ENCODE measurements around the gene KCNMA1.

Gene KCNMA1

DNA sequence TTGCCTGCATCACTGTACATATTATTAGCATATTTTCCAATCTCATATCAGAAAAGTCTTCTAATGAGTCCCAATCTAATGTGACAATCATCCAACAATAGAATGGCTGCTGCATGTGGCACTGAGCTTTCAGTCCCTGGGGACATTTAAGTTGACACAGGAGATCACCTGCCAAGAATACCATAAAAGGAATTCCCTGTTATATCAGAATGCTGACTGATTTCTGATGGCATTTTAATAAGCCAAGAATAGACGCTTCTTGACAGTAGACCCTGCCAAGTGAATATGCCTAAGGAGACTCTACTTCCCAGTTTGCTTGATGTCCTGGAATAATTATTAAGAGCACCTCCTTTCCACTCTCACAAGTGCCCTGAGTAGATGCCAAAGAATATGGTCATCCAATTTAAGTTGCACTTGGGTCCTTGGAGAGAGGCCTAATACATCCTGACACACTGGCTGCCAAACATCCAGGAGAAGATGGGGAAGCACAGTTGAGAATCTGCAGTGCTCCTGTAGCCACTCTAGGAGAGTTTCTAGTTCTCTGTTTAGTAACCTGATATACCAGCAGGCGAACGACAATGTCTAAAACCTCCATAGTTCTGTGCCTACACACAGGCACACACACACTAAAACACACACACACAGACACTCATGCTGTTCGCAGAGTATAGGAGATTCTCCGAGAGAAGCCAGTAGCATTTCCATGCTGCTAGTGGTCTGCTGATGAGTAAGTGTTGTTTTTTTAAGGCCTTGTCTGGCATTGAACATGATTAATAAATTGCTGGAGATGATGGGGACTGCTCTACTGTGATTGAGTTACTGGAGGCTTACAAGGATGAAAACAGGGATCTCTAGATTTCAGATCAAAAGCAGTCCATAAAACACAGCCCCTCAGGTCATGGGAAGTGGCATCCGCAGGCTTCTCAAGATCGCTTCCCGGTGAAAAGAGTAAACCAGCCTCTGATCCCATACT, 369.6 kb downstream of the KCNMA1 start:
- peak; percentile 14 for DNase-seq (ENCODE audit: low read depth)

DNA sequence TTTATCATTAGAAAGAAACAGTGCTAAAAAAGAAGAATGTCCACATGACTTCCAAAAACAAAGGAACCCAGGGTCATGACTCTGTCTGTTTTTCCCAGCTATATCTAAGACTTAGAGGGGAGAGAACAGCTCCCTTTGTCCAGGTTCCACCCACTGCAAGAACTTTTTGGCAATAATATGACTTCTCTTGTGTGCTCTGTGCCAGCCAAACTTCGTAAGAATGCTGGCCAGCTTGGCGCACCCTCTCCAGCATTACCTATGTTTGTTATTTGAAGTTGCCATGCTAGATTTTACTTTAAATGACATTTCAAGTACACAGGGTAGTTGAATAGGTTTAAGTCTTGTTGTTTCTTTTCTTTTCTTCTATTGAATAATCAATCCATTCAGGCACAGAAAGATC, 371.4 kb downstream of the KCNMA1 start:
- DNase-seq (ENCODE audit: low read depth) = no peak

DNA sequence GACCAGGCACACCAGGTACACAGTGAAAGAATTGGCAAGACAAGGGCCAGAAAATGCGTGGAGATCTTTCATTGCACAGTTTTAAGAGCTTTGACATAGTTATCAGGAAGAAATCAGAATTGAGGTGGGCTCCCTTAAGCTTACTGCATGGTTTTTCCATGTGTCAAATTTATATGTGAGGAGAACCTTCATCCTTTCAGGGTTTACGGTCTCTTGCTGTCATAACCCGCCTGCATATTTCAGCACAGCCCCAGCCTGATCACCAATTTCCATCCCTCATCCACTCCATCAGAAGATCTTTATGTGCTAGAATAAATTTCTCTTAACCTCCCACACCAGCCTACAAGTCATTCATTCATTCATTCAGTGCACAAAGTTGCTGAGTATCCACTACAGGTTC, 373.1 kb downstream of the KCNMA1 start:
- DNase-seq (ENCODE audit: low read depth) = no peak

DNA sequence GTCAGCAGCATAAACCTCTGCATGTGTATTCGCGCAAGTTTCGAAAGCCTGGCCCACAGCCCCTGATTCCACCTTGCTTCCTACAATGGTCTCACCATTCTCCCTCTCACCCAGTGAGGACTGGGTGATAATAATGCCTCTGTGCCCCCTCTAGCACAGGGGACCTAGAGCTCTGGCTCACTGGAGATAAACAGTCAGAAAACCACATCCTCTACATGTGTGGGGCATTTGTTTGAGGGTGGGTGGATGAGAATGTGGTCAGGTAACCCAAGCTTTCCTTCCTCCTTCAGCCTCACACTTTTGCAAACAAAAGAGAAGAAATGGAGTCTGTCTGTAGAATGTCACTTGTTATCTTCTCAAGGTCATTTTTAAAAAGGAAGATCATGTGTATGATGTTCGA, 373.5 kb downstream of the KCNMA1 start:
- peak; percentile 35 for DNase-seq (ENCODE audit: low read depth)

DNA sequence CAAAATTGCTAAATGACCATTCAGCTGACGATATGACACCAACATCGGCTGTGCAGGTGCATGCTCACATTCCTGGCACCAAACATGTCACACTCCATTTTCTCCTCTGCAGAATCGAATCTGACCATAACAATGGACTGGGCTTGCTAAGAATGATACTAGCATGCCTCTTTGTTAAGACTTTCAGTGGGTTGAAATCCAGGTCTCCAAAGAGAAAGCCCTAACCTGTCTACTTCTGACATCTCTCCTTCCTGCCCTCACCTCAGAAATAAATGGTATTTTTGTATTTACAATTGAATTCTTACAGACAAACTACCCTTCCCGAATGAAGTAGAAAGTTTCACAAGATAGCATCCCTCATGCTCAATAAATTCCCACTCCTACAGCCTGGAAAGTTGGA, 373.9 kb downstream of the KCNMA1 start:
- DNase-seq (ENCODE audit: low read depth) = no peak

DNA sequence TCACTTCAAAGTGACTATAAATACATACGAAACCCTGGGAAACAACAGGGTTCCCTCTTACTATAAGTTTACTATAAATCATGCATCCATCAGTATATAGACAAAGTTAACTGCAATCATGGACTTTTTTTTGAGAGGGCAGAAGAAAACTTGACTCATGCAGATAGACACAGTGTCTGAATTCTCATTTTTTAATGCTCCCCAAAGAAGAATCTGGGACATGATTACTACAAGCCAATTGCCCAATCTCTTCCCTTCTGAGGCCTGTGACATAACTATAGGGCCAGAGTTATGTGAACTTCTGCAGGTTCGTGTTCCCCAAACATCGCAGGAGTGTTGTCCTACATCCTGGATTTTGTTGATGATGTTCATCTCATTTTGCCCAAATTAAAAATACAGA, 376.5 kb downstream of the KCNMA1 start:
- DNase-seq (ENCODE audit: low read depth) = no peak

DNA sequence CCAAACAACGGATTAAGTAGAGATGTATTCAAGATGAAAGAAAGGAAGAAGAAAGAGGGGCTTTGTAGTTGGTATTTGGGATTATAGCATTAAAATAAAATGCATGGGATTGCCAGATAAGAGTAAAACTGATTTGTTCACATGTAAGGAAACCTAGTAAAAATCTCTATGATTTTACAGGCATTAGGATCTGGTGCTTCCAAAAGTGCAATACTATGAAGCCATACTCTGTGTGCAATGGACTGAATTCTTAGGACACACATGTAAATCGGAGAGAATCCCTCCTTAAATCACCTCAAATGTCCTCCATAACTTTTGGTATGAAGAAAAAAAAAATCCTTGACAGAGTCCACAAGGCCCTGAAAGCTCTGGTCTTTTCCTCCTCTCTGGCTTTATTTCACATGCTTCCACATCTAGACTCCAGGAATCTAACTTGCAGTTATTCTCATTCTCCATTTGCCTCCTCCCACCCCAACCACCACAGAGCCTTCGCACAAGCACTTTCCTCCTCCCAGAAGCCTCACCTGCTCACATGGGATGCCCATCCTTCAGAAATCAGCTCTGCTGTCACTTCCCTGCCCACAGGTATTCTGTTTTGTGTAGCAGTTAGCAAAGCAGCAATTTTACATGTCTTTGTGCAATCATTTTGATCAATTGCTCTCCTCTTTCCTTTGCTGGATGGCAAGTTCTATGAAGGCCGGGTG, 378.3 kb downstream of the KCNMA1 start:
- DNase-seq (ENCODE audit: low read depth) = no peak

DNA sequence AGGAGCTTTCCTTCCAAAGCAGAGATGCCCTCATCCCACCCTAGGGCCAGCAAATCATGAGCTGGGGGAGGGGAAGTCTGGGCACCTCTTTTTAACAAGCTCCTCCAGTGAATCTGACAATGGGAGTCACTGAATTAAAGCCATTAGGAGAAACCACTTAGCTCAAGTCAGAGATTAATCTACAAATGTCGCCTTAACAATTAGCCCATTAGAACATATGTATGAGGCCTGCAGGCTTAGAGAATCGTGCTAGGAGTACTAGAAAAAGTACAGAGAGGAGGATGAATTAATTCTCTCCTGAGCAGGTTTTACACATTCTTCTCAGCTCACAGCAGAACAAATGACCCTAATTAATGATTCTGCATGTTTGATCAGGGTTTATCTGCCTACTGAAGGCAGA, 381.3 kb downstream of the KCNMA1 start:
- no peak for DNase-seq (ENCODE audit: low read depth)

DNA sequence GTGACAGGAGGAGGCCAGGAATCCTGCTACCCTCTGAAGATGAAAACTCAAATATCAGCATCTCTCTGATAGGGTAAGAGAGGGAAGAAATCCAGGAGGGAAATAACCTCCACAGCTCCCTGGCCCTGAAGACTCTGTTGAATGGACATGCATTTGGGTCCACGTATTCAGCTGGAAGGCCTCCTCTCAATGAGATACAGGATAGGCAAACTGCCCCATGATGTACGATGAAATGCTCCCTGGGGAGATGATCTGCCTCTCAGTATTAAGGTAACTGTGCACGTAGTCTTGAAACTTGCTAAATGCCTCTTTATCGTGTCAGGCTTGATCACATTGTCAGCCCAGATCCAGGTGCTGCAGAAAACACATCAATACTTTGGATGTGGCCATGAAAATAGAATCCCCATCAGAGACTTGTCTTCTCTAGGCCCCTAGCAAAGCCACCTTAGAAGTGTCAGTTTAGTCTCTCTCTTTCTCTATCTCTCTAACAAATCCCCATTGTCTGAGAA, 384.0 kb downstream of the KCNMA1 start:
- DNase-seq (ENCODE audit: low read depth) = no peak

DNA sequence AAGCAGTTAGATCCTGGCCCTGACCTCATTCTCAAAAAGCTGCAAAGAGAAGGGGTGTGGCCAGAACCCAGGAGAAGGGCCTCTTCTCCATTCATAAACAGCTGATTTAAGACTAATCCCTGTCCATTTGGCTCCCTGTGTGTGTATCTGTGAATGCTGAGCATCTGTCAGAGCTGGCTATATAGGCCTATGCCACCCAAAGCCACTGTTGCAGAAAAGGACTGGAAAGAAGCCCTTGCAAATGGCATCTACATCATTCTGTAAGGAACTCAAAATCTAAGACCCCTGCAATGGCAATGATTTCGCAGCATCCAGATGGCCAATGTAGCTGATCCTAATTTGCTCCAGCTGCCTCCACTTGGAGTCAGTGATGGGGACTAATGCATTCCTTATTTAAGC, 384.5 kb downstream of the KCNMA1 start:
- no peak for DNase-seq (ENCODE audit: low read depth)

DNA sequence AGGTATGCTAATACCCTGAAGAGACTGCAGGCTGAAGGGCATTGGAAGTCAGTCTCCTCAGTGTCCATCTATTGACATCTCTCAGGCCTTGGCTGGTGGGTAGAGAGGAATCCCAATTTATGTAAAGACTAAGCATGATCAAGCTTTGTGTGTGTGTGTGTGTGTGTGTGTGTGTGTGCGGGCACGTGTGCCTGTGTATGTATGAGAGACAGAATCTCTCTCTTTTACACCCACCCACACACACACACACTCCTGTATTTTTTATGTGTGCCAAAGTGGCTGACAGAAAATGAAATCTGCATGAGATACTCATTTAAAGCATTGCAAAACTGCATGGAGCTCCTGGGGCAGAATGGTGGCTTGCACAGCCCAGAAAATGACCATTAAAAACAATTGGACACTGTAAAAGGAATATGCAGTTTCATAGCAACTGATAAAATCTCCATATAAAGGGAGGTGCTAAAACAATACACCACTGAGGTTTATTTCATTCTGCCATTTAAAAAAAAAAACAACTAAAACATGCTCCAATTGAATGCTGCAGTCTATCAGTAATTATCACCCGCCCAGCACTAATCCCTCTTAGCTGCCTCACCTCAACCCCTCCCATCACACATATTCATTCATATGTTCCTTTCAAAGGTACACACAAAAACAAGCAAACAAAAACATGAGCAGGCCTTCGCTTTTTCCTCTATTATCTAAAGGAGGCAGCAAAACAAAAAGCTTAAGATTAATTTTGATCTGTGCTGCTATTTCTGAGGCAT, 385.0 kb downstream of the KCNMA1 start:
- DNase-seq (ENCODE audit: low read depth) = no peak

DNA sequence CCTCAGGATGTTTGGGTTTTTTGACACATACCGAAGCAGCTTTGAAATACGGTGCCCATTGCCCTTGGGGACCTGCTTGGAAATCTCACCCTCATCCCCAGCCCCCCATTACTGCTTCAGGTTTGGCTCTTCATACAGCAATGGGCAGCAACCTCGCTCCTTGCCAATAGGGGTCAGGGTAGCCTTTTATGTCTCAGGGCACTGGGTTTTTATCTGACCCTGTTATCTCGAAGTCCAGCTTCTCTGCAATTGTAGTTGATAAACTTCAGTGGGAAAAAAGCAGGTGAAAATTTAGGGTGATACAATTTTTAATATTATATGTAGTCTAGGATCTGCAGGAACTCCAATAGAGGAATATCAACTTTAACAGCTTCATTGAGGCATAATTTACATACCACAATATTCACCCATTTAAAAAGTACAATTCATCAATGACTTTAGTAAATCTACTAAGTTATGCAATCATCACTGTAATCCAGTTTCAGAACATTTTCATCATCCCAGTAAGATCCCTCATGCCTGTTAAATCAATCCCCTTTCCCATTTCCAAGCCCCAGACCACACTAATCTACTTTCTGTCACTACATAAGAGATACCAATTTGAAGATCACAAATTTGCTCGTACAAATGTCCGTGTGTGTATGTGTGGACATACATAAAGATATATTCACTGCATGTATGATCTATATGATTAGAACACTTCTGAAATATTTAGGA, 386.2 kb downstream of the KCNMA1 start:
- DNase-seq (ENCODE audit: low read depth) = peak; percentile 79

DNA sequence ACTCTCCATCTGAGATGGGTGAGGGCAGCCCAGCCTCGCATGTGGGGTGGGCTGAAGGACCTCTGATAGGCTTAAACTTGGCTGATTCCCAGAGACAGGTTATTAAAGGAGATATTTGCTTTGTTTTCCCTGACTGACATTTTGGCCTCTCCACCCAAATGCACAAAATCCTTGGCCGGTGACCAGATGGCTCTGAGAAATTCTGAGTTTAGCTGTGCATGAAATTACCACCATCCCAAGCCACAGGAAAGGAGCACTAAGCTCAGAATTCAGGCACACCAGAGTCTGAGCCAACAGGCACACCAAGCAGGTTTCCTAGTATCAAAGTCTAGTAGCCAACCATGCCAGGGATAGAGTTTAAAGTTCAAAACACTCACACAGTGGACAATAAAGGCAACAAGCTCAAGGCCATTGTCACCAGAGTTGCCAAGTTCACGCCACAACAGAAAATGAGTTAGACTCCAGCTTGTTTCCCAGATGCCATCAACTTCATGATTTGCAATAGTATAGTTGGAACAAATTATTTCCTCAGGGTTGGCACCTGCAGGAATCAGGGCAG, 387.6 kb downstream of the KCNMA1 start:
- no peak for DNase-seq (ENCODE audit: low read depth)

DNA sequence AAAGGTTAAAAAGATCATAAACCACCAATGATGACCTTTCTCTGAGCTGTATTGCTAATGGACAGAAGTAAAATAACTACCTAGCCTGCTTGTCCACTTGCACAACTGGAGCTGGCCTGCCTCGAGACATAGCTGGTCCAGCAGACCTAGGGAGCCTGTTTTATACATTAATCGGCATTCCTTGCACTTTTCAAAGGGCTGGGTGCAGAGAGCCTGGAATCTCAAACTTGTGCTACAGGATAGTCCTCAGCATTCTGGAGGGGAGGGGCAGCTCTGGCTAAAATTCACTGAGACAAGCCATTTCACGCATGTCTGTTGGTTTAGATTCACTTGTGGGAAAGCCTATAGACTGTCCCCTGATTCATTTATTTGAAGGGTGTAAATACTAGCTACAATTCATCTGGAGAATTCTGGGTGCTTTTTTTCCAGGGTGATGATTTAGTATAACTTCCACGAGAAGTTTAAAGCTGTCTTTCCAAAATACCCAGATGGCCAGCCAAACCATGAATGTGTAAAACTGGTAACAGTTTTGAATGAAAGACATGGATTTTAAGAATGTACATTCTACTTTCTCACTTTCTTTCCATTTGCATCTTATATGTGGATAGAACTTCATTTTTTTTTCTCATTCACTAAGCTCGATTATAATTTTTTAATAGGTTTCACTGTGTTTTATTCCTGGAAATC, 389.4 kb downstream of the KCNMA1 start:
- DNase-seq (ENCODE audit: low read depth) = no peak

DNA sequence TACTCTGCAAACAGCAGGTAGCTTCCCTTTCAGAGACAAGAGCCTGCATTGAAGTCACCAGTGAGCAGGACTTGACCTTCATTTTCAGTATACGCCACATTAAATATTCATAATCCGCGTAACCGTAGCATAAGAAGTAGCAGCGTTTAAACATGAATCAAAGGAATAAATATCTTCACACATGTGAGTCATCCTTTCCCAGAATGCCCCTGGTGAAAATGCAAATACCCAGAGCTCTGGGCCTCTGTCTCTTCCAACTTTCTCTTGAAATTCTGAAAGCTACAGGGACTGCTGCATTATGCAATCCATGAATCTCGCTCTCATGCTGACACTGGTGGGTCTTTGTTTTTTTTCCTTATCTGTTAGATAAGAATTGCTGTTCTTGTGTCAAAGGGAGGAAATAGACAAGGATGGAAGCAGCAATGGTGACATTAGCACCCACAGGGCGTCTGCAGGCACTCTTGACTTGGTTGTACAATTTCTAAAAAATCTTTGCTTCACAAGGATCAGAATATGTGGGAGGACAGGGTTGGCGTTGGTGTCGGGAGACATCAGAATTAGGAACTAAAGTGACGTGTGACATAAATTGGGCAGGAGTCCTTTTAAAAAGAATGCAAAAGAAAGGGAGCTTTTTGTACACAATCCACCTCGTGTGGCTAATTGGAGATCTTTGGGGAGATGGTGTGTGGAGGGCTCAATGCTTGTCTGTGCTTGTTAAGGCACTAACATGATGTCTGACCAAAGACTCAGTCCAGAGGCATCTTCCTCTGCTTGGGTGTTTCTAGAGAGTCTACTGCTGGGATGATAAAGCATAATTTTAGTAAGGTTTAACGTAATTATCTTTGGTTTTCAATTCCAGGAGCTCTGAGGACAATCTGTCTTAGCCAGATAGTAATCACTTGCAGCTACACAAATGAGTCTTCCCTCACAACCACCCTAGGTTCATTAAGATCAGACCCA, 390.3 kb downstream of the KCNMA1 start:
- DNase-seq (ENCODE audit: low read depth) = no peak

DNA sequence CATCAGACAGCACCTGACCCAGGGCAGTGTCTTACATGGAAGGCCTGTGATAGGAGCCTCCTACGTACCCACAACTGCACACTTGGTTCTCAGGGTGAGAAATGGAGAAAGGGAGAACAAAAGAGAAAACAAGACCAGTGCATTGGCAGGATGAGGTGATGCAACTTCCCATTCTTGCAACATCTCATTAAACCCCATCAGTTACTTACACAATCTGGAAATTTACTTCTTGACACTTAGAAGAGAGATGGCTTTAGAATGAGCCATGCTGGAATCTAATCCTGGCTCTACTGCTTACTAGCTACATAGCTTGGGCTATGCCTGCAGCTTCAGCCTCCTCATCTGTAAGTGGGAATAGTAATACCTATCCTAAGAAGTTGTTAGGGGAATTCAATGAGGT, 391.7 kb downstream of the KCNMA1 start:
- peak; percentile 28 for DNase-seq (ENCODE audit: low read depth)

DNA sequence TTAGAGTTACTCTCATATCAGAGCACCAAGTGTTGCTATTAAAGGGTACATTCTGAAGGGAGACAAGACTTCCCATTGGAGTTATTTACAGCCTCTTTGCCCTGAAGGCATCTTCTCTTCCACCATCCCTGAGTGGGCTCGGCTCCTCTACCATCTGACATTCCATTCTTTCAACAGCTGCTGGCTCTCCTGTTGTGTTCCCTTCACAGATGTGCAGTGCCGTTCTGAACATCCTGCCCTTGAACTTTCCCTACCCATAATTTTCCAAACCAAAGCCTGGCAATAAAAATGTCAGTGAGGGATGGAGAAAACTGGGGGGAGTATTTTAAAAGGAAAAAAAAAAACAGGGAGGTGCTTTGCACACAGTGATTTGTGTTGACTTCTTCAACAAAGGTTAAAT, 392.9 kb downstream of the KCNMA1 start:
- no peak for DNase-seq (ENCODE audit: low read depth)

DNA sequence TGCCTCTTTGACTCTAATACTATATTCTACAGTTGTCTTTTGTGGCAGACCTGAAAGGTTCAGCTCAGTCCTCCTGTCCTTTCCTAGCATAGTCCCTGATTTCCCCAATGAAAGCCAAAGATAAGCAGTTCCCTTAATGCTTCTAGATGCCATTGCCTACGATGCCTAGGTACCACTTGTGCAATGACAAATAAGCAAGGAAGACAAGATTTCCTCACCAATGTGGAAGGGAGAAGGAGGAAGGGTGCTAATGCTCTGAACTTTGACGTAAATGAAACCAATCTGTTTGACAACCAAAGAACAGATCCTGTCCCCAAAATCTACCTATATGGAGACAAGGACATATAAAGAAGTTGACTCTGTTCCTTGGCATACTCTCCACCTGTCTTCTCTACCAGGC, 393.3 kb downstream of the KCNMA1 start:
- no peak for DNase-seq (ENCODE audit: low read depth)

DNA sequence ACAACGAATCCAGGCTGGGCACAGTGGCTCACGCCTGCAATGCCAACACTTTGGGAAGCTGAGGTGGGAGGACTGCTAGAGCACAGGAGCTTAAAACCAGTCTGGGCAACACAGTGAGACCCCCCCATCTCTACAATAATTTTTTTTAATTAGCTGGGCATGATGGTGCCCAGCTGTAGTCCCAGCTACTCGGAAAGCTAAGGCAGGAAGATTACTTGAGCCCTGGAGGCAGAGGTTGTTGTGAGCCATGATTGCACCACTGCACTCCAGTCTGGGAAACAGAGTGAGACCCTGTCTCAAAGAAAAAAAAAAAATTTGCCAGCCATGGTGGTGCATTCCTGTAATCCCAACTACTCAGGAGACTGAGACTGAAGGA, 396.3 kb downstream of the KCNMA1 start:
- DNase-seq (ENCODE audit: low read depth) = no peak
